ENCODE measurements around the gene RHOA. TPM values are rescaled to one million over a fixed set of nuclear protein-coding genes. Genes with fewer than 3 reads are reported as not detected.
A peak's percentile ranks its signal among the peaks of the same experiment; 100 is the strongest.

The RHOA gene
- polyA plus RNA-seq (ENCODE audit: insufficient read length in 4 of 4), result 100 to 1,000 TPM; 514 to 615 (median 583) TPM

GRCh38 chr3:49411968-49412631 is at the start of gene RHOA, which contains the start of gene TCTA:
RHOA (minus strand) TSS chr3:49411976; CDS start chr3:49375589, 36,387 bp downstream.
TCTA (plus strand) TSS chr3:49412423; CDS start chr3:49412427, 4 bp downstream.
- DNase-seq (ENCODE audit: low read depth in 4 of 4, low spot score in 3 of 4), result peak; percentile 99 to 100 (median 100)

- DNase-seq (ENCODE audit: low read depth in 4 of 4, low spot score in 3 of 4), result no peak
Observed at GRCh38 chr3:49460956-49461355, 49.2 kb upstream of the RHOA start.

- DNase-seq (ENCODE audit: low read depth in 4 of 4, low spot score in 3 of 4), result no peak
Observed at GRCh38 chr3:49460188-49460890, 48.6 kb upstream of the RHOA start.

- no peak for DNase-seq (ENCODE audit: low read depth in 4 of 4, low spot score in 3 of 4)
Observed at GRCh38 chr3:49456466-49456865, 44.7 kb upstream of the RHOA start.

- no peak for DNase-seq (ENCODE audit: low read depth in 4 of 4, low spot score in 3 of 4)
Observed at GRCh38 chr3:49454898-49455681, 43.3 kb upstream of the RHOA start.

- no peak for DNase-seq (ENCODE audit: low read depth in 4 of 4, low spot score in 3 of 4)
Observed at GRCh38 chr3:49454458-49454857, 42.7 kb upstream of the RHOA start.

- no peak for DNase-seq (ENCODE audit: low read depth in 4 of 4, low spot score in 3 of 4)
Observed at GRCh38 chr3:49453621-49454020, 41.8 kb upstream of the RHOA start.

GRCh38 chr3:49445391-49445790 is 33.6 kb upstream of the RHOA start:
- no peak for DNase-seq (ENCODE audit: low read depth in 4 of 4, low spot score in 3 of 4)

- no peak for DNase-seq (ENCODE audit: low read depth in 4 of 4, low spot score in 3 of 4)
Observed at GRCh38 chr3:49434731-49435130, 23.0 kb upstream of the RHOA start.

- DNase-seq (ENCODE audit: low read depth in 4 of 4, low spot score in 3 of 4), result no peak
Observed at GRCh38 chr3:49428752-49429080, 16.9 kb upstream of the RHOA start.

GRCh38 chr3:49427586-49427985 is 15.8 kb upstream of the RHOA start:
- DNase-seq (ENCODE audit: low read depth in 4 of 4, low spot score in 3 of 4), result no peak

- DNase-seq (ENCODE audit: low read depth in 4 of 4, low spot score in 3 of 4), result no peak
Observed at GRCh38 chr3:49424816-49425215, 13.0 kb upstream of the RHOA start.

GRCh38 chr3:49422379-49423248 is 10.8 kb upstream of the RHOA start, which contains the start of gene AMT:
AMT (minus strand) TSS chr3:49422473; CDS start chr3:49422450, 23 bp downstream.
- no peak for DNase-seq (ENCODE audit: low read depth in 4 of 4, low spot score in 3 of 4)

GRCh38 chr3:49421890-49422378 is 10.2 kb upstream of the RHOA start:
- no peak for DNase-seq (ENCODE audit: low read depth in 4 of 4, low spot score in 3 of 4)

GRCh38 chr3:49417516-49418120 is 5.8 kb upstream of the RHOA start:
- no peak for DNase-seq (ENCODE audit: low read depth in 4 of 4, low spot score in 3 of 4)

GRCh38 chr3:49416867-49417266 is 5.1 kb upstream of the RHOA start:
- DNase-seq (ENCODE audit: low read depth in 4 of 4, low spot score in 3 of 4), result no peak

- no peak for DNase-seq (ENCODE audit: low read depth in 4 of 4, low spot score in 3 of 4)
Observed at GRCh38 chr3:49415931-49416601, 4.3 kb upstream of the RHOA start.

GRCh38 chr3:49414753-49415152 is 3.0 kb upstream of the RHOA start:
- DNase-seq (ENCODE audit: low read depth in 4 of 4, low spot score in 3 of 4), result no peak

GRCh38 chr3:49413338-49413734 is 1.6 kb upstream of the RHOA start:
- DNase-seq (ENCODE audit: low read depth in 4 of 4, low spot score in 3 of 4), result no peak
